ENCODE results near the gene THOC5.

Gene THOC5

GRCh38 chr22:29509298-29509697, 44.3 kb downstream of the THOC5 start:
- no peak for TF ChIP-seq CTCF (IDR thresholded peaks at IDR 0.05)

- no peak for TF ChIP-seq CTCF (IDR thresholded peaks at IDR 0.05)
Observed at GRCh38 chr22:29503811-29504372, 49.7 kb downstream of the THOC5 start.

GRCh38 chr22:29499852-29500251, 53.7 kb downstream of the THOC5 start:
- no peak for TF ChIP-seq CTCF (IDR thresholded peaks at IDR 0.05)

GRCh38 chr22:29493636-29494035, 59.9 kb downstream of the THOC5 start:
- no peak for TF ChIP-seq CTCF (IDR thresholded peaks at IDR 0.05)

GRCh38 chr22:29491012-29491411, 62.5 kb downstream of the THOC5 start:
- TF ChIP-seq CTCF (IDR thresholded peaks at IDR 0.05): no peak

GRCh38 chr22:29487426-29487986, 66.1 kb downstream of the THOC5 start:
- no peak for TF ChIP-seq CTCF (IDR thresholded peaks at IDR 0.05)

- no peak for TF ChIP-seq CTCF (IDR thresholded peaks at IDR 0.05)
Observed at GRCh38 chr22:29485448-29485847, 68.1 kb downstream of the THOC5 start.

GRCh38 chr22:29484642-29485041, 68.9 kb downstream of the THOC5 start:
- no peak for TF ChIP-seq CTCF (IDR thresholded peaks at IDR 0.05)

Measured in LNCAP (cell line).